Measurements from ENCODE around the gene TNFRSF4.

- TF ChIP-seq POLR2AphosphoS5 (IDR thresholded peaks at IDR 0.05; ENCODE audit: insufficient read depth in 1 of 2, low read depth in 1 of 2): no peak
- no peak for TF ChIP-seq CTCF (IDR thresholded peaks at IDR 0.05)
- TF ChIP-seq POLR2A (IDR thresholded peaks at IDR 0.05): no peak
These were observed 43.5 kb downstream of the TNFRSF4 start for GRCh38 chr1:1170215-1171091.
